Endothelial cell of umbilical vein (primary cell): ENCODE data around the gene IL12B. TPM values are rescaled to one million over a fixed set of nuclear protein-coding genes. Genes with fewer than 3 reads are reported as not detected.

Experiments used
- BruUV-seq: library from RNA; stranded (reverse); fragments of 400-500 nt; replicated peaks from 2 replicates; lab custom pipeline; 2021; lab: Mats Ljungman, UMichigan
- CTCF ChIA-PET: fragments of 300-600, 350-600 bp; sonication (Branson Sonifier 250); formaldehyde crosslinking; loops from one replicate; lab custom pipeline; 2021; ENCODE audit warnings: antibody characterized with exemption, inconsistent platforms; lab: Charles Lee
- POLR2A ChIA-PET: fragments of 300-600, 350-600 bp; sonication (Branson Sonifier 250); formaldehyde crosslinking; loops from one replicate; lab custom pipeline; 2021; ENCODE audit warnings: antibody characterized with exemption, inconsistent platforms; lab: Charles Lee
- DNase-seq: peaks from one replicate; pipeline ENCODE4 v3.0.0-alpha.2; 2011; ENCODE audit warnings: low read depth, low spot score
- FAIRE-seq: peaks from 2 replicates; lab custom pipeline; 2011; peaks lifted over from hg19 to GRCh38; lab: Jason Lieb, UNC
- H2AFZ ChIP-seq: 2 replicates; pipeline ENCODE4 v1.6.0; 2012; ENCODE audit warnings: low read depth, low read length, control low read depth, inconsistent platforms
- H3K27ac ChIP-seq: 2 replicates; pipeline ENCODE4 v1.5.1; 2011; ENCODE audit warnings: low read depth, mild to moderate bottlenecking, control low read depth, low read length, moderate library complexity; ENCODE audit not compliant: insufficient read depth
- H3K27me3 ChIP-seq, 2 experiments: 2 replicates each; pipeline versions ENCODE4 v1.6.0 to v1.6.1; 2011; ENCODE audit warnings: low read length in 2 of 2, mixed read lengths in 1 of 2; ENCODE audit not compliant: control insufficient read depth in 2 of 2, insufficient read depth in 2 of 2
- H3K36me3 ChIP-seq, 2 experiments: 2 replicates in 1 of 2; 3 replicates in 1 of 2; pipeline ENCODE4 v1.5.1; 2011; ENCODE audit warnings: low read length in 2 of 2, mild to moderate bottlenecking in 1 of 2, moderate library complexity in 1 of 2; ENCODE audit not compliant: control insufficient read depth in 2 of 2, insufficient read depth in 2 of 2; ENCODE audit errors: extremely low read depth in 1 of 2
- H3K4me1 ChIP-seq: 3 replicates; pipeline ENCODE4 v1.5.1; 2011; ENCODE audit warnings: mild to moderate bottlenecking, low read length; ENCODE audit not compliant: control insufficient read depth, insufficient read depth; ENCODE audit errors: extremely low read depth
- H3K4me2 ChIP-seq: 2 replicates; pipeline ENCODE4 v1.6.1; 2011; ENCODE audit warnings: low read length, control low read depth, mixed read lengths; ENCODE audit not compliant: insufficient read depth
- H3K4me3 ChIP-seq, 3 experiments: fragments of 200-600 bp in 1 of 3; sonication (generic), shearing (Covaris generic) in 1 of 3; replicated peaks in 1 of 3; 2 replicates each; pipeline ENCODE4 v1.5.1; 2011 to 2016; ENCODE audit warnings: control low read depth in 3 of 3, low read length in 3 of 3, mild to moderate bottlenecking in 2 of 3, inconsistent platforms in 1 of 3, low read depth in 1 of 3, moderate library complexity in 1 of 3; ENCODE audit not compliant: insufficient read depth in 1 of 3
- H3K79me2 ChIP-seq: 2 replicates; pipeline ENCODE4 v1.6.0; 2012; ENCODE audit warnings: low read length, inconsistent platforms; ENCODE audit not compliant: control insufficient read depth, insufficient read depth
- H3K9ac ChIP-seq: replicated peaks from 2 replicates; pipeline ENCODE3; 2011; ENCODE audit warnings: low read length, control low read depth; ENCODE audit not compliant: insufficient read depth; ENCODE audit errors: extremely low read depth
- H3K9me1 ChIP-seq: replicated peaks from 3 replicates; pipeline ENCODE4 v1.6.0; 2011; ENCODE audit warnings: mild to moderate bottlenecking, low read length; ENCODE audit not compliant: control insufficient read depth, insufficient read depth; ENCODE audit errors: extremely low read depth
- H3K9me3 ChIP-seq: replicated peaks from 2 replicates; pipeline ENCODE4 v1.5.1; 2012; ENCODE audit warnings: low read length, inconsistent platforms; ENCODE audit not compliant: control insufficient read depth, insufficient read depth
- H4K20me1 ChIP-seq: replicated peaks from 2 replicates; pipeline ENCODE3; 2011; ENCODE audit warnings: mild to moderate bottlenecking, low read length; ENCODE audit not compliant: control insufficient read depth, insufficient read depth; ENCODE audit errors: extremely low read depth
- EZH2 ChIP-seq: IDR thresholded peaks from 2 replicates; pipeline ENCODE4 v1.6.1; 2012; ENCODE audit warnings: borderline replicate concordance, low read depth, mild to moderate bottlenecking, moderate library complexity, low read length, inconsistent platforms; ENCODE audit not compliant: severe bottlenecking
- FOS ChIP-seq: IDR thresholded peaks from 2 replicates; pipeline ENCODE4 v1.6.1; 2011; ENCODE audit warnings: mild to moderate bottlenecking, low read length, moderate library complexity, borderline replicate concordance; ENCODE audit not compliant: insufficient read depth
- GATA2 ChIP-seq: IDR thresholded peaks from 2 replicates; pipeline ENCODE4 v1.7.0; 2011; ENCODE audit warnings: low read depth, mild to moderate bottlenecking, moderate library complexity, mixed read lengths, low read length; ENCODE audit not compliant: insufficient read length, insufficient read depth
- JUN ChIP-seq: IDR thresholded peaks from 2 replicates; pipeline ENCODE4 v1.6.1; 2011; ENCODE audit warnings: borderline replicate concordance, low read depth; ENCODE audit not compliant: insufficient read length, insufficient read depth
- MYC ChIP-seq: IDR thresholded peaks from one replicate; pipeline ENCODE4 v1.6.1; 2011; ENCODE audit warnings: mild to moderate bottlenecking, low read depth, low read length
- POLR2A ChIP-seq: IDR thresholded peaks from 2 replicates; pipeline ENCODE4 v1.6.1; 2012; ENCODE audit warnings: low read depth, mild to moderate bottlenecking, control low read depth, low read length
- POLR2AphosphoS5 ChIP-seq: IDR thresholded peaks from 2 replicates; pipeline ENCODE4 v1.6.1; 2012; ENCODE audit warnings: low read depth, mild to moderate bottlenecking, control low read depth, low read length, moderate library complexity; ENCODE audit not compliant: insufficient read depth
- dilution Hi-C: fragments of 300-500 bp; cut with MboI; formaldehyde crosslinking; loops from one replicate; pipeline ENCODE4 v1.15.0; 2019; ENCODE audit warnings: low sequenced_read_pairs; ENCODE audit not compliant: extremely low pct_ligation_motif_present
- intact Hi-C: fragments of 100-400 bp; cut with micrococcal nuclease; formaldehyde crosslinking; loops from one replicate; pipeline ENCODE4 v1.10.0; 2022
- polyA plus RNA-seq, 4 experiments: library from polyadenylated mRNA; depleted of rRNA in 3 of 4; stranded (reverse) in 3 of 4; unstranded in 1 of 4; fragments of >200 nt; gene quantifications; 2 replicates each; pipeline versions ENCODE4 v1.2.1 to v1.2.3, GENCODE V29; 2011 to 2012; ENCODE audit warnings: missing spikeins in 1 of 4
- total RNA-seq: library from RNA; stranded (reverse); gene quantifications from 2 replicates; pipeline ENCODE4 v1.2.3, GENCODE V29; 2021
- TF ChIP-seq, protein P1 (sequence below), 2 donors: IDR thresholded peaks; 1 replicate in 1 of 2; 2 replicates in 1 of 2; pipeline ENCODE4 v1.5.1; 2011; ENCODE audit warnings: low read length in 2 of 2, mild to moderate bottlenecking in 2 of 2, moderate library complexity in 2 of 2, control low read depth in 1 of 2, inconsistent platforms in 1 of 2, low read depth in 1 of 2; ENCODE audit not compliant: insufficient read depth in 1 of 2; ENCODE audit errors: extremely low read depth in 1 of 2
- TF ChIP-seq, protein P2 (sequence below): IDR thresholded peaks from 2 replicates; pipeline ENCODE4 v1.6.1; 2011; ENCODE audit not compliant: insufficient read depth, insufficient read length

The IL12B gene
- total and polyA plus RNA-seq, 2 donors (not counting 3 experiments of a cell fraction or from before 2014, with no cell fraction given) = not detected

DNA sequence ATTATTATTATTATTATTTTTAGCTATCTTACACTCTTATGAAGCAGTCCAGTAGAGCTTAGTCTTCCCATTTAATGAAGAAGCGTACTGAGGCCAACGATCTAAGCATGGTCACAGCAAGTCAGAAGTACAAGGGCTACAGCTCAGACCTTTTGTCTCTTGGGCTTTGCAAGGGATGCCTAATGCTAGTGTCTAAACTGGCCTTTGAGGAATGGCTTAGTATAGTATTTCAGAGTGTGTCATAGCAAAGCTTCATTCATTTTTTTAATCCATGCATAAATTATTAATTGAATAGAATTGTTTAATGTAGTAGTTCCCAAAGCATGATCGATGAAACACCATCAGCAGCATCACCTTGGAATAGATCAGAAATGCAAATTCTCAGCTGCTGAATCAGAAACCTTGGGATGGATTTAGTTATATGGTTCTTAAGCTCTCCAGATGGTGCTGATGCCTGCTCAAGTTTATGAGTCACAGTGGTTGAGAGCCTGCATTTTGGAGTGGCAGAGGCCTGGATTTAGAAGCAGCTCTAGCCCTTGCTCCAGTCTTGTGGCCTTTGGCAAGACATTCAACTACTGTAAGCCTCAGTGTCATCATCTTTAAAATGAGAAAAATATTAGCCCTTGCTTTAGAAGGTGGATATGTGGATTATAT is 6.1 kb downstream of the IL12B start:
- Histone ChIP-seq H3K36me3 (no peaks in the 10 kb centered on the region), H2AFZ (no peak overlapping the region), H3K4me1 (no peaks in the 10 kb centered on the region), H3K27ac (no peak overlapping the region), H4K20me1 (no peaks in the 10 kb centered on the region), H3K9me1 (no peaks in the 10 kb centered on the region), H3K27me3 (no peaks in the 10 kb centered on the region), H3K9me3 (no peaks in the 10 kb centered on the region), H3K4me3 (no peak overlapping the region), H3K79me2 (no peaks in the 10 kb centered on the region), H3K4me2 (no peak overlapping the region), H3K9ac (no peak overlapping the region)
- intact Hi-C loops = no loop called here
- FAIRE-seq (no peak), DNase-seq (no peak)
- dilution Hi-C loops = no loop called here
- CTCF ChIA-PET = interaction anchor here (1.0 to 1.7 kb wide), 3 partner anchors 9 to 167 kb away, joined by 3 to 4 read pairs (median 4); no protein-coding TSS in a partner anchor
- TF ChIP-seq, protein P1, sequence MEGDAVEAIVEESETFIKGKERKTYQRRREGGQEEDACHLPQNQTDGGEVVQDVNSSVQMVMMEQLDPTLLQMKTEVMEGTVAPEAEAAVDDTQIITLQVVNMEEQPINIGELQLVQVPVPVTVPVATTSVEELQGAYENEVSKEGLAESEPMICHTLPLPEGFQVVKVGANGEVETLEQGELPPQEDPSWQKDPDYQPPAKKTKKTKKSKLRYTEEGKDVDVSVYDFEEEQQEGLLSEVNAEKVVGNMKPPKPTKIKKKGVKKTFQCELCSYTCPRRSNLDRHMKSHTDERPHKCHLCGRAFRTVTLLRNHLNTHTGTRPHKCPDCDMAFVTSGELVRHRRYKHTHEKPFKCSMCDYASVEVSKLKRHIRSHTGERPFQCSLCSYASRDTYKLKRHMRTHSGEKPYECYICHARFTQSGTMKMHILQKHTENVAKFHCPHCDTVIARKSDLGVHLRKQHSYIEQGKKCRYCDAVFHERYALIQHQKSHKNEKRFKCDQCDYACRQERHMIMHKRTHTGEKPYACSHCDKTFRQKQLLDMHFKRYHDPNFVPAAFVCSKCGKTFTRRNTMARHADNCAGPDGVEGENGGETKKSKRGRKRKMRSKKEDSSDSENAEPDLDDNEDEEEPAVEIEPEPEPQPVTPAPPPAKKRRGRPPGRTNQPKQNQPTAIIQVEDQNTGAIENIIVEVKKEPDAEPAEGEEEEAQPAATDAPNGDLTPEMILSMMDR (IDR thresholded peaks at IDR 0.05; ENCODE audit: extremely low read depth in 1 of 2, insufficient read depth in 1 of 2, low read depth in 1 of 2, low read length in 2 of 2) = no peak
- TF ChIP-seq, protein P2, sequence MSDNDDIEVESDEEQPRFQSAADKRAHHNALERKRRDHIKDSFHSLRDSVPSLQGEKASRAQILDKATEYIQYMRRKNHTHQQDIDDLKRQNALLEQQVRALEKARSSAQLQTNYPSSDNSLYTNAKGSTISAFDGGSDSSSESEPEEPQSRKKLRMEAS = no peak
- TF ChIP-seq JUN (no peak), POLR2A (no peak), GATA2 (no peak), MYC (no peak), EZH2 (no peak), POLR2AphosphoS5 (no peak), FOS (no peak)
- POLR2A ChIA-PET = no interaction called here
- no TSS peak for BruUV-seq
